Liver (tissue), 9 donors: Measurements from ENCODE around the gene MORF4L1. TPM values are rescaled to one million over a fixed set of nuclear protein-coding genes. Genes with fewer than 3 reads are reported as not detected.

ENCODE experiments used
- DNase-seq: peaks from one replicate; pipeline ENCODE4 v3.0.0-alpha.2; 2017; ENCODE audit warnings: low spot score
- H3K27ac ChIP-seq, 2 donors: one replicate each; pipeline ENCODE4 v1.7.0; 2013; ENCODE audit warnings: inconsistent platforms in 2 of 2, low read length in 2 of 2, control low read depth in 1 of 2, low read depth in 1 of 2, mild to moderate bottlenecking in 1 of 2
- H3K27me3 ChIP-seq, 4 donors: one replicate each; pipeline versions ENCODE4 v1.6.1 to v1.7.0; 2013; ENCODE audit warnings: low read length in 3 of 4, inconsistent platforms in 1 of 4, mild to moderate bottlenecking in 1 of 4, moderate library complexity in 1 of 4; ENCODE audit not compliant: control insufficient read depth in 4 of 4, insufficient read depth in 4 of 4
- H3K36me3 ChIP-seq, 4 donors: one replicate each; pipeline versions ENCODE4 v1.6.1 to v1.7.0; 2013; ENCODE audit warnings: low read length in 3 of 4, mild to moderate bottlenecking in 3 of 4, low read depth in 1 of 4, moderate library complexity in 1 of 4; ENCODE audit not compliant: control insufficient read depth in 4 of 4, insufficient read depth in 3 of 4
- H3K4me1 ChIP-seq, 4 donors: one replicate each; pipeline versions ENCODE4 v1.6.1 to v1.7.0; 2013; ENCODE audit warnings: low read length in 3 of 4, mild to moderate bottlenecking in 3 of 4, moderate library complexity in 1 of 4; ENCODE audit not compliant: control insufficient read depth in 4 of 4, insufficient read depth in 4 of 4
- H3K4me3 ChIP-seq, 3 donors: one replicate each; pipeline versions ENCODE4 v1.6.1 to v1.7.0; 2013; ENCODE audit warnings: low read length in 3 of 3, control low read depth in 1 of 3, low read depth in 1 of 3, mild to moderate bottlenecking in 1 of 3
- H3K9ac ChIP-seq, 2 donors: one replicate each; pipeline ENCODE4 v1.7.0; 2013; ENCODE audit warnings: low read length in 2 of 2, mild to moderate bottlenecking in 2 of 2, moderate library complexity in 2 of 2, control low read depth in 1 of 2, low read depth in 1 of 2
- H3K9me3 ChIP-seq, 4 donors: one replicate each; pipeline versions ENCODE4 v1.6.1 to v1.7.0; 2013; ENCODE audit warnings: low read length in 3 of 4; ENCODE audit not compliant: control insufficient read depth in 4 of 4
- EGR1 ChIP-seq, 2 donors: IDR thresholded peaks; 2 replicates each; pipeline ENCODE4 v1.6.1; 2016 to 2018; ENCODE audit warnings: antibody characterized with exemption in 2 of 2, low read depth in 2 of 2
- FOXA1 ChIP-seq: IDR thresholded peaks from 2 replicates; pipeline ENCODE4 v1.6.1; 2016; ENCODE audit warnings: antibody characterized with exemption
- FOXA2 ChIP-seq: IDR thresholded peaks from 2 replicates; pipeline ENCODE4 v1.6.1; 2016; ENCODE audit warnings: antibody characterized with exemption
- GABPA ChIP-seq, 2 donors: IDR thresholded peaks in 1 of 2; conservative IDR thresholded peaks in 1 of 2; 2 replicates each; pipeline ENCODE4 v1.6.1; 2016; ENCODE audit warnings: antibody characterized with exemption in 2 of 2, mild to moderate bottlenecking in 1 of 2, moderate library complexity in 1 of 2
- HNF4A ChIP-seq, 2 donors: conservative IDR thresholded peaks; 2 replicates each; pipeline ENCODE4 v1.6.1; 2016; ENCODE audit warnings: antibody characterized with exemption in 2 of 2, mild to moderate bottlenecking in 2 of 2
- HNF4G ChIP-seq: IDR thresholded peaks from 2 replicates; pipeline ENCODE4 v1.6.1; 2016; ENCODE audit warnings: antibody characterized with exemption
- JUND ChIP-seq, 2 donors: IDR thresholded peaks; 2 replicates each; pipeline ENCODE4 v1.6.1; 2016; ENCODE audit warnings: antibody characterized with exemption in 2 of 2
- NR2F2 ChIP-seq: IDR thresholded peaks from 2 replicates; pipeline ENCODE4 v1.6.1; 2016; ENCODE audit warnings: antibody characterized with exemption
- RAD21 ChIP-seq, 2 donors: IDR thresholded peaks; 2 replicates each; pipeline ENCODE4 v1.6.1; 2016; ENCODE audit warnings: antibody characterized with exemption in 2 of 2, mild to moderate bottlenecking in 2 of 2
- RXRA ChIP-seq, 2 donors: IDR thresholded peaks; 2 replicates each; pipeline ENCODE4 v1.6.1; 2017 to 2018; ENCODE audit warnings: antibody characterized with exemption in 2 of 2, mild to moderate bottlenecking in 1 of 2
- SP1 ChIP-seq: IDR thresholded peaks from 2 replicates; pipeline ENCODE4 v1.6.1; 2018; ENCODE audit warnings: antibody characterized with exemption, mild to moderate bottlenecking
- TAF1 ChIP-seq: conservative IDR thresholded peaks from 2 replicates; pipeline ENCODE4 v1.6.1; 2016; ENCODE audit warnings: antibody characterized with exemption, mild to moderate bottlenecking
- YY1 ChIP-seq: IDR thresholded peaks from 2 replicates; pipeline ENCODE4 v1.6.1; 2016; ENCODE audit warnings: antibody characterized with exemption, mild to moderate bottlenecking
- WGBS: extraction: QIAGEN DNeasy Blood & Tissue Kit; methylation state at CpG from one replicate; pipeline ENCODE4 v1.1.7; 2013; 5-methylcytosine and 5-hydroxymethylcytosine counted together
- polyA plus RNA-seq, 2 donors: library from polyadenylated mRNA; stranded (reverse) in 1 of 2; unstranded in 1 of 2; fragments of 200-250 nt in 1 of 2; fragments of >200 nt in 1 of 2; fragmentation: Nextera tagmentation in 1 of 2; extraction: Ambion mirVana in 1 of 2; gene quantifications; one replicate each; pipeline versions ENCODE4 v1.2.1 to v1.2.3, GENCODE V29; 2013 to 2015
- total RNA-seq, 2 donors: library from RNA; depleted of rRNA; stranded (reverse); fragments of >200 nt; gene quantifications; one replicate each; pipeline ENCODE4 v1.2.3, GENCODE V29; 2014
- TF ChIP-seq, protein P1 (sequence below): IDR thresholded peaks from 2 replicates; pipeline ENCODE4 v1.6.1; 2016; ENCODE audit warnings: antibody characterized with exemption, mild to moderate bottlenecking
- TF ChIP-seq, protein P2 (sequence below): IDR thresholded peaks from 2 replicates; pipeline ENCODE4 v1.6.1; 2016; ENCODE audit warnings: antibody characterized with exemption
- TF ChIP-seq, protein P3 (sequence below): IDR thresholded peaks from 2 replicates; pipeline ENCODE4 v1.6.1; 2016; ENCODE audit warnings: antibody characterized with exemption
- TF ChIP-seq, protein P4 (sequence below): fragments of 150-350 bp; IDR thresholded peaks from 2 replicates; pipeline ENCODE4 v1.5.1; 2017; ENCODE audit warnings: improper control_type of control experiment, low read depth, low read length; ENCODE audit not compliant: missing input control
- donor health status: healthy.
- donor health status: healthy.
- donor health status: healthy.
- donor health status: healthy.
- donor health status: healthy.

The MORF4L1 gene
- total and polyA plus RNA-seq, 4 donors: 67.5 to 134 (median 123) TPM

DNA sequence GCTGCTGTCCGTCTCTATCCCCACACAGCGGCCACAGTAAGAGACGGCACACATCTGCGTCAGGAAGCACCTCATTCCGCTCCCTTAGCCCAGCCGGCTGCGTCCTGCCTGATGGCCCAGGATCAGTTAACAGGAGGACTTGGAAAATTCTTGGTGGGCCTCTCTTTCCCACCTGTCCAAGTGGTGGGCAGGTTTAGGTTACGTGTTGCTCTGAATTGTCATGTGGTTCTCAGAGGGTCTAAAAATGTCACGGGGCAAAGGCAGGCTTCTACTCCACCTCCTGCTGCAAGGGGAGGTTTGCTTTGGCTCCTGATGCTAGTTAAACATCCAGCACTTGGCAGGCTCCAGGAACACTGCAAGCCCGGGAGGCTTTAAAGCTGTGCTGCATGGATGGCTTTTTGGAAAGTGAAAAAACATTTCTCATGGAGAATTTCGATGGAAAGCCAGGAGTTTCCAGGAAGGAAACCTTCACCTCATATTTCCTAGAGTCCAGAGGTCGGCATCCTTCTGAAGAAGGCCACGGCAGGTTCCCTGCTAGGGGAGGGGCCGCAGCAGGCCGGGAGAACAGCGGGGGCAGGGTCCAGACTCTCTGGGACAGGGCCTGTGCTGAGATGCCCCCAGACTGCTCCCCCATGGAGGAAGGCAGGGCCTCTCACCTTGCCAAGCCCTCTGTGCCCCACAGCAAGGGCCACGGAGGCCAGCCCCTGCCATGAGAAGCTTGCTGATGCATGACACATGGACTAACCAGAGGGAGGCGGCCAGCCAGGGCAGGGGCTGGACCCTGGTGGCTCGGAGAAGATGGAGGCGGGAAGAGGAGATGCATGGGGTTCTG lies 61.3 kb downstream of the MORF4L1 start:
- no peak for DNase-seq
- H3K9me3 ChIP-seq: no peaks in the 10 kb centered on the region
- H3K27ac ChIP-seq: no peak overlapping the region
- H3K27me3 ChIP-seq: no peaks in the 10 kb centered on the region
- H3K36me3 ChIP-seq: peaks cover 3 to 27% (median 15%) of the 10 kb centered on the region in 4 donors
- peaks cover 10 to 30% (median 21%) of the 10 kb centered on the region in 4 donors for H3K4me1 ChIP-seq
- TF ChIP-seq SP1: no peak
- TF ChIP-seq HNF4G: no peak
- TF ChIP-seq, protein P1, sequence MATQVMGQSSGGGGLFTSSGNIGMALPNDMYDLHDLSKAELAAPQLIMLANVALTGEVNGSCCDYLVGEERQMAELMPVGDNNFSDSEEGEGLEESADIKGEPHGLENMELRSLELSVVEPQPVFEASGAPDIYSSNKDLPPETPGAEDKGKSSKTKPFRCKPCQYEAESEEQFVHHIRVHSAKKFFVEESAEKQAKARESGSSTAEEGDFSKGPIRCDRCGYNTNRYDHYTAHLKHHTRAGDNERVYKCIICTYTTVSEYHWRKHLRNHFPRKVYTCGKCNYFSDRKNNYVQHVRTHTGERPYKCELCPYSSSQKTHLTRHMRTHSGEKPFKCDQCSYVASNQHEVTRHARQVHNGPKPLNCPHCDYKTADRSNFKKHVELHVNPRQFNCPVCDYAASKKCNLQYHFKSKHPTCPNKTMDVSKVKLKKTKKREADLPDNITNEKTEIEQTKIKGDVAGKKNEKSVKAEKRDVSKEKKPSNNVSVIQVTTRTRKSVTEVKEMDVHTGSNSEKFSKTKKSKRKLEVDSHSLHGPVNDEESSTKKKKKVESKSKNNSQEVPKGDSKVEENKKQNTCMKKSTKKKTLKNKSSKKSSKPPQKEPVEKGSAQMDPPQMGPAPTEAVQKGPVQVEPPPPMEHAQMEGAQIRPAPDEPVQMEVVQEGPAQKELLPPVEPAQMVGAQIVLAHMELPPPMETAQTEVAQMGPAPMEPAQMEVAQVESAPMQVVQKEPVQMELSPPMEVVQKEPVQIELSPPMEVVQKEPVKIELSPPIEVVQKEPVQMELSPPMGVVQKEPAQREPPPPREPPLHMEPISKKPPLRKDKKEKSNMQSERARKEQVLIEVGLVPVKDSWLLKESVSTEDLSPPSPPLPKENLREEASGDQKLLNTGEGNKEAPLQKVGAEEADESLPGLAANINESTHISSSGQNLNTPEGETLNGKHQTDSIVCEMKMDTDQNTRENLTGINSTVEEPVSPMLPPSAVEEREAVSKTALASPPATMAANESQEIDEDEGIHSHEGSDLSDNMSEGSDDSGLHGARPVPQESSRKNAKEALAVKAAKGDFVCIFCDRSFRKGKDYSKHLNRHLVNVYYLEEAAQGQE: no peak
- TF ChIP-seq, protein P2, sequence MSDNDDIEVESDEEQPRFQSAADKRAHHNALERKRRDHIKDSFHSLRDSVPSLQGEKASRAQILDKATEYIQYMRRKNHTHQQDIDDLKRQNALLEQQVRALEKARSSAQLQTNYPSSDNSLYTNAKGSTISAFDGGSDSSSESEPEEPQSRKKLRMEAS: no peak
- TF ChIP-seq RAD21 (IDR thresholded peaks at IDR 0.05): peak in 1 of 2 donors; percentile 52
- TF ChIP-seq RXRA (IDR thresholded peaks at IDR 0.05): peak in 1 of 2 donors; percentile 10
- TF ChIP-seq EGR1 (IDR thresholded peaks at IDR 0.05; ENCODE audit: low read depth in 2 of 2): no peak
- TF ChIP-seq TAF1: no peak
- no peak for TF ChIP-seq FOXA2
- no peak for TF ChIP-seq YY1
- TF ChIP-seq, protein P3, sequence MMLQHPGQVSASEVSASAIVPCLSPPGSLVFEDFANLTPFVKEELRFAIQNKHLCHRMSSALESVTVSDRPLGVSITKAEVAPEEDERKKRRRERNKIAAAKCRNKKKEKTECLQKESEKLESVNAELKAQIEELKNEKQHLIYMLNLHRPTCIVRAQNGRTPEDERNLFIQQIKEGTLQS: no peak
- TF ChIP-seq JUND (IDR thresholded peaks at IDR 0.05): no peak
- TF ChIP-seq, protein P4, sequence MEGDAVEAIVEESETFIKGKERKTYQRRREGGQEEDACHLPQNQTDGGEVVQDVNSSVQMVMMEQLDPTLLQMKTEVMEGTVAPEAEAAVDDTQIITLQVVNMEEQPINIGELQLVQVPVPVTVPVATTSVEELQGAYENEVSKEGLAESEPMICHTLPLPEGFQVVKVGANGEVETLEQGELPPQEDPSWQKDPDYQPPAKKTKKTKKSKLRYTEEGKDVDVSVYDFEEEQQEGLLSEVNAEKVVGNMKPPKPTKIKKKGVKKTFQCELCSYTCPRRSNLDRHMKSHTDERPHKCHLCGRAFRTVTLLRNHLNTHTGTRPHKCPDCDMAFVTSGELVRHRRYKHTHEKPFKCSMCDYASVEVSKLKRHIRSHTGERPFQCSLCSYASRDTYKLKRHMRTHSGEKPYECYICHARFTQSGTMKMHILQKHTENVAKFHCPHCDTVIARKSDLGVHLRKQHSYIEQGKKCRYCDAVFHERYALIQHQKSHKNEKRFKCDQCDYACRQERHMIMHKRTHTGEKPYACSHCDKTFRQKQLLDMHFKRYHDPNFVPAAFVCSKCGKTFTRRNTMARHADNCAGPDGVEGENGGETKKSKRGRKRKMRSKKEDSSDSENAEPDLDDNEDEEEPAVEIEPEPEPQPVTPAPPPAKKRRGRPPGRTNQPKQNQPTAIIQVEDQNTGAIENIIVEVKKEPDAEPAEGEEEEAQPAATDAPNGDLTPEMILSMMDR: no peak
- peak; percentile 51 for TF ChIP-seq NR2F2
- peak in 1 of 2 donors; percentile 18 for TF ChIP-seq HNF4A (conservative IDR thresholded peaks at IDR 0.05)
- H3K9ac ChIP-seq: no peak overlapping the region
- no peak overlapping the region for H3K4me3 ChIP-seq
- 65% methylated on average over 20 of the region's 20 CpGs for WGBS

DNA sequence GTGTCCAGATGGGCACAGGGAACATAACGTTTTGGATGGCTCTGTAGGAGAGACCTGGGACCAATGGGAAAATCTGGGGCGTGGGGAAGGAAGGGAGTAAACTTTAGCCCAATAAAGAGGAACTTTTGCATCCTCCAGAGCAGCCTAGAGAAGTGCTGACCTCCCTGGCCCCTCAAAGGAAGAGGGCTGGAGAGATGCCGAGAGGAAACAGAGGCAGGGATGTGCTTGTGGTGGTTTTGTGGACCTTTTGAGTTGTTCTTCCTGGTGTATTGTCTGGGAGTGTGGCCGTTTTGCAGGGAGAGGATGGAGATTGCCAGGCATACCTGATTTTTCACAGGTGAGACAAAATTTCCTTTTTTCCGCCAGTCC lies 61.9 kb downstream of the MORF4L1 start:
- no peak for DNase-seq
- peaks cover 10 to 30% (median 21%) of the 10 kb centered on the region in 4 donors for H3K4me1 ChIP-seq
- TF ChIP-seq EGR1 (IDR thresholded peaks at IDR 0.05; ENCODE audit: low read depth in 2 of 2) (no peak), JUND (IDR thresholded peaks at IDR 0.05) (no peak), YY1 (no peak), GABPA (IDR thresholded peaks at IDR 0.05 in 1 of 2, conservative IDR thresholded peaks at IDR 0.05 in 1 of 2) (no peak), TAF1 (no peak), HNF4A (conservative IDR thresholded peaks at IDR 0.05) (no peak), NR2F2 (no peak), FOXA1 (no peak), HNF4G (no peak), RXRA (IDR thresholded peaks at IDR 0.05) (no peak), FOXA2 (no peak)
- TF ChIP-seq, protein P1: no peak
- H3K9me3 ChIP-seq: no peaks in the 10 kb centered on the region
- no peak overlapping the region for H3K27ac ChIP-seq
- no peak overlapping the region for H3K9ac ChIP-seq
- H3K36me3 ChIP-seq: peaks cover 3 to 25% (median 15%) of the 10 kb centered on the region in 4 donors
- H3K4me3 ChIP-seq: no peak overlapping the region
- WGBS: 77% methylated on average over 5 of the region's 5 CpGs
- H3K27me3 ChIP-seq: no peaks in the 10 kb centered on the region
